HG02623 (cell line): Measurements from ENCODE around the gene MCIDAS.

Experiments
- ATAC-seq: cut with Tn5 transposase; IDR thresholded peaks from one replicate; pipeline ENCODE4 v1.9.1; 2021; ENCODE audit warnings: moderate library complexity; ENCODE audit not compliant: unreplicated experiment

Gene MCIDAS

GRCh38 chr5:55222985-55223811, 3.9 kb downstream of the MCIDAS start:
- no peak for ATAC-seq

- no peak for ATAC-seq
Observed at GRCh38 chr5:55222092-55222984, 4.8 kb downstream of the MCIDAS start.

- no peak for ATAC-seq
Observed at GRCh38 chr5:55220433-55221185, 6.5 kb downstream of the MCIDAS start.

- no peak for ATAC-seq
Observed at GRCh38 chr5:55219770-55220169, 7.3 kb downstream of the MCIDAS start.

GRCh38 chr5:55218967-55219366, 8.1 kb downstream of the MCIDAS start:
- ATAC-seq, result no peak

- no peak for ATAC-seq
Observed at GRCh38 chr5:55211184-55211874, 15.8 kb downstream of the MCIDAS start.

- no peak for ATAC-seq
Observed at GRCh38 chr5:55205001-55205400, 22.1 kb downstream of the MCIDAS start.

- ATAC-seq, result no peak
Observed at GRCh38 chr5:55191165-55191564, 36.0 kb downstream of the MCIDAS start.

GRCh38 chr5:55188656-55189540, 38.2 kb downstream of the MCIDAS start:
- no peak for ATAC-seq

GRCh38 chr5:55187370-55187769, 39.7 kb downstream of the MCIDAS start:
- ATAC-seq, result no peak

GRCh38 chr5:55180016-55180415, 47.1 kb downstream of the MCIDAS start:
- no peak for ATAC-seq

- ATAC-seq, result no peak
Observed at GRCh38 chr5:55177078-55177477, 50.0 kb downstream of the MCIDAS start.

- no peak for ATAC-seq
Observed at GRCh38 chr5:55176176-55176818, 50.8 kb downstream of the MCIDAS start.

GRCh38 chr5:55175781-55176175, 51.3 kb downstream of the MCIDAS start:
- no peak for ATAC-seq

GRCh38 chr5:55173687-55174230, 53.4 kb downstream of the MCIDAS start:
- peak; percentile 2 for ATAC-seq

GRCh38 chr5:55172937-55173686, 54.0 kb downstream of the MCIDAS start, which contains the start of gene CDC20B:
CDC20B (minus strand) TSS chr5:55173177; CDS start chr5:55173000, 177 bp downstream.
- peak; percentile 89 for ATAC-seq

- ATAC-seq, result peak; percentile 59
Observed at GRCh38 chr5:55172051-55172899, 54.8 kb downstream of the MCIDAS start.
